ENCODE data around the gene LEP. TPM values are rescaled to one million over a fixed set of nuclear protein-coding genes. Genes with fewer than 3 reads are reported as not detected.

LEP gene
- total RNA-seq, 1 experiment from 2014 or later: not detected

DNA sequence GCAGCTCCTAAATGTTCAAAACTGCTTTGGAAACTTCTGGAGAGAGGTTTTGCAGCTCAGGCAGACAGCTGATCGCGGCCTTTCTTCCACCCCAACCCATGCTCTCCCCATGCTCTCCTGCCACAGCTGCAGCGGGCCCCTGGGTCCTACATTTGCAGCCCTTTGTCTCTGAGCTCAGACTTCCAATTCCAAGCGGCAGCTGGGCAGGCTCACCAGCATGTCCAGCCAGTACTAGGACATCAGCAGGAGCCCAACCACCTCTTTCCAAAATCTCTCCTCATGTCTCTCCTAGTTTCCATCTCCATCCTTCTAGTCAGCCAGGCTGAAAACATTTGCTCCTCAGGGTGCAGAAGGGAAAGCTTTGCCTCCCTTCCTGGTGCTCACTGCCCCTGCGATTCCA lies 6.0 kb downstream of the LEP start:
- no peaks in the 10 kb centered on the region for H3K36me3 ChIP-seq (ENCODE audit: control insufficient read depth in 1 of 2, insufficient read depth in 2 of 2, low read length in 2 of 2)
- no peaks in the 10 kb centered on the region for H3K9me3 ChIP-seq (ENCODE audit: control insufficient read depth in 1 of 2, insufficient read depth in 1 of 2, low read depth in 1 of 2, low read length in 2 of 2)
- BruUV-seq (replicated peaks): no TSS peak
- TF ChIP-seq ZNF274 (IDR thresholded peaks at IDR 0.05; ENCODE audit: low read depth, low read length) (no peak), POLR2AphosphoS5 (IDR thresholded peaks at IDR 0.05; ENCODE audit: low read depth, low read length) (no peak), EGR1 (IDR thresholded peaks at IDR 0.05; ENCODE audit: low read depth) (no peak), CEBPB (IDR thresholded peaks at IDR 0.05; ENCODE audit: low read depth) (no peak), ELF1 (IDR thresholded peaks at IDR 0.05; ENCODE audit: borderline replicate concordance, low read depth) (no peak), SRF (IDR thresholded peaks at IDR 0.05; ENCODE audit: low read depth) (no peak), FOSL1 (IDR thresholded peaks at IDR 0.05; ENCODE audit: low read depth) (no peak)
- H3K9me2 ChIP-seq (ENCODE audit: insufficient read depth): no peaks in the 10 kb centered on the region
- H3K27ac ChIP-seq (ENCODE audit: low read depth, low read length): no peak overlapping the region
- ChIA-PET RAD21 (ENCODE audit: low non-redundant PET in 1 of 2, low total read pairs in 2 of 2, uncharacterized antibody in 2 of 2, unreplicated experiment in 2 of 2) (no interaction called here), POLR2A (no interaction called here), CTCF (interaction anchor here (1.2 kb wide), 1 partner anchor 12 kb away, joined by 3 read pairs; no protein-coding TSS in a partner anchor)
- H3K9ac ChIP-seq (ENCODE audit: low read length): no peak overlapping the region
- H3K4me3 ChIP-seq (replicated peaks in 1 of 2; ENCODE audit: low read depth in 1 of 2, low read length in 2 of 2): no peak overlapping the region
- ATAC-seq (peak; percentile 6), DNase-seq (ENCODE audit: low read depth, low spot score) (no peak)
- no peaks in the 10 kb centered on the region for H3K79me2 ChIP-seq (ENCODE audit: insufficient read depth, low read length)
- H3K4me2 ChIP-seq (ENCODE audit: low read length): no peak overlapping the region
- no peaks in the 10 kb centered on the region for H4K20me1 ChIP-seq (ENCODE audit: insufficient read depth)
- peaks cover 0 to 11% of the 10 kb centered on the region in 2 experiments; a peak in 3 of 4 replicates for H3K4me1 ChIP-seq (ENCODE audit: control insufficient read depth in 1 of 2, insufficient read depth in 2 of 2, low read length in 2 of 2)
- intact Hi-C loops (cut with micrococcal nuclease): no loop called here
- peak overlapping the region; percentile 23 for H2AFZ ChIP-seq (ENCODE audit: low read depth, low read length, poor library complexity, severe bottlenecking)
- H3K27me3 ChIP-seq (ENCODE audit: insufficient read depth, low read length): no peaks in the 10 kb centered on the region

DNA sequence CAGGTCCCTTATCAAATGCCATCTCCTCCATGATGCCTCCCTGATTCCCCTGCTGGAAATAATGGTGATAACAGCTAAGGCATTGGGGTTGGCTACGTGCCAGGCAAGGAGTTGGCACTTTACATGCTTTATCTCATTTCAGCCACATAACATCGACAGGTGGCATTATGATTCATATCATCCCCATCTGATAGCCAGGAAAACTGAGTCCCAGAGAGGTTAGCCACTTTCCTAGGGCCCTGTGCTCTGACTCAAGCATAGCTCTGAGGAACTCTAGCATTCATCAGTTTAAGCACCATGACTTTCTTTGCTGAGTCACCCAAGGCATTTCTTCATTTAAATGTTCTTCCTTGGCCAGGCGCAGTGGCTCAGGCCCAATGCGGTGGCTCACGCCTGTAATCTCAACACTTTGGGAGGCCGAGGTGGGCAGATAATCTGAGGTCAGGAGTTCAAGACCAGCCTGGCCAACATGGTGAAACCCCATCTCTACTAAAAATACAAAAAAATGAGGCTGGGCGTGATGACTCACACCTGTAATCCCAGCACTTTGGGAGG lies 6.6 kb downstream of the LEP start:
- BruUV-seq (replicated peaks): no TSS peak
- DNase-seq (ENCODE audit: low read depth, low spot score): peak; percentile 18

More for the DNA sequence above, 6.6 kb downstream of the LEP start:
- Histone ChIP-seq H3K9me2 (ENCODE audit: insufficient read depth) (no peaks in the 10 kb centered on the region), H3K36me3 (ENCODE audit: control insufficient read depth in 1 of 2, insufficient read depth in 2 of 2, low read length in 2 of 2) (no peaks in the 10 kb centered on the region), H2AFZ (ENCODE audit: low read depth, low read length, poor library complexity, severe bottlenecking) (peak overlapping the region; percentile 23), H3K79me2 (ENCODE audit: insufficient read depth, low read length) (no peaks in the 10 kb centered on the region), H3K9me3 (ENCODE audit: control insufficient read depth in 1 of 2, insufficient read depth in 1 of 2, low read depth in 1 of 2, low read length in 2 of 2) (no peaks in the 10 kb centered on the region), H3K27ac (ENCODE audit: low read depth, low read length) (no peak overlapping the region), H3K4me2 (ENCODE audit: low read length) (peak overlapping the region; percentile 42), H3K9ac (ENCODE audit: low read length) (no peak overlapping the region), H3K27me3 (ENCODE audit: insufficient read depth, low read length) (no peaks in the 10 kb centered on the region), H3K4me3 (replicated peaks in 1 of 2; ENCODE audit: low read depth in 1 of 2, low read length in 2 of 2) (no peak overlapping the region), H4K20me1 (ENCODE audit: insufficient read depth) (no peaks in the 10 kb centered on the region), H3K4me1 (ENCODE audit: control insufficient read depth in 1 of 2, insufficient read depth in 2 of 2, low read length in 2 of 2) (peaks cover 0 to 11% of the 10 kb centered on the region in 2 experiments; a peak in 3 of 4 replicates)
- ChIA-PET CTCF (no interaction called here), POLR2A (no interaction called here), RAD21 (ENCODE audit: low non-redundant PET in 1 of 2, low total read pairs in 2 of 2, uncharacterized antibody in 2 of 2, unreplicated experiment in 2 of 2) (no interaction called here)
- TF ChIP-seq, protein P1, sequence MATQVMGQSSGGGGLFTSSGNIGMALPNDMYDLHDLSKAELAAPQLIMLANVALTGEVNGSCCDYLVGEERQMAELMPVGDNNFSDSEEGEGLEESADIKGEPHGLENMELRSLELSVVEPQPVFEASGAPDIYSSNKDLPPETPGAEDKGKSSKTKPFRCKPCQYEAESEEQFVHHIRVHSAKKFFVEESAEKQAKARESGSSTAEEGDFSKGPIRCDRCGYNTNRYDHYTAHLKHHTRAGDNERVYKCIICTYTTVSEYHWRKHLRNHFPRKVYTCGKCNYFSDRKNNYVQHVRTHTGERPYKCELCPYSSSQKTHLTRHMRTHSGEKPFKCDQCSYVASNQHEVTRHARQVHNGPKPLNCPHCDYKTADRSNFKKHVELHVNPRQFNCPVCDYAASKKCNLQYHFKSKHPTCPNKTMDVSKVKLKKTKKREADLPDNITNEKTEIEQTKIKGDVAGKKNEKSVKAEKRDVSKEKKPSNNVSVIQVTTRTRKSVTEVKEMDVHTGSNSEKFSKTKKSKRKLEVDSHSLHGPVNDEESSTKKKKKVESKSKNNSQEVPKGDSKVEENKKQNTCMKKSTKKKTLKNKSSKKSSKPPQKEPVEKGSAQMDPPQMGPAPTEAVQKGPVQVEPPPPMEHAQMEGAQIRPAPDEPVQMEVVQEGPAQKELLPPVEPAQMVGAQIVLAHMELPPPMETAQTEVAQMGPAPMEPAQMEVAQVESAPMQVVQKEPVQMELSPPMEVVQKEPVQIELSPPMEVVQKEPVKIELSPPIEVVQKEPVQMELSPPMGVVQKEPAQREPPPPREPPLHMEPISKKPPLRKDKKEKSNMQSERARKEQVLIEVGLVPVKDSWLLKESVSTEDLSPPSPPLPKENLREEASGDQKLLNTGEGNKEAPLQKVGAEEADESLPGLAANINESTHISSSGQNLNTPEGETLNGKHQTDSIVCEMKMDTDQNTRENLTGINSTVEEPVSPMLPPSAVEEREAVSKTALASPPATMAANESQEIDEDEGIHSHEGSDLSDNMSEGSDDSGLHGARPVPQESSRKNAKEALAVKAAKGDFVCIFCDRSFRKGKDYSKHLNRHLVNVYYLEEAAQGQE (IDR thresholded peaks at IDR 0.05; ENCODE audit: low read depth): no peak
- TF ChIP-seq, protein P2, sequence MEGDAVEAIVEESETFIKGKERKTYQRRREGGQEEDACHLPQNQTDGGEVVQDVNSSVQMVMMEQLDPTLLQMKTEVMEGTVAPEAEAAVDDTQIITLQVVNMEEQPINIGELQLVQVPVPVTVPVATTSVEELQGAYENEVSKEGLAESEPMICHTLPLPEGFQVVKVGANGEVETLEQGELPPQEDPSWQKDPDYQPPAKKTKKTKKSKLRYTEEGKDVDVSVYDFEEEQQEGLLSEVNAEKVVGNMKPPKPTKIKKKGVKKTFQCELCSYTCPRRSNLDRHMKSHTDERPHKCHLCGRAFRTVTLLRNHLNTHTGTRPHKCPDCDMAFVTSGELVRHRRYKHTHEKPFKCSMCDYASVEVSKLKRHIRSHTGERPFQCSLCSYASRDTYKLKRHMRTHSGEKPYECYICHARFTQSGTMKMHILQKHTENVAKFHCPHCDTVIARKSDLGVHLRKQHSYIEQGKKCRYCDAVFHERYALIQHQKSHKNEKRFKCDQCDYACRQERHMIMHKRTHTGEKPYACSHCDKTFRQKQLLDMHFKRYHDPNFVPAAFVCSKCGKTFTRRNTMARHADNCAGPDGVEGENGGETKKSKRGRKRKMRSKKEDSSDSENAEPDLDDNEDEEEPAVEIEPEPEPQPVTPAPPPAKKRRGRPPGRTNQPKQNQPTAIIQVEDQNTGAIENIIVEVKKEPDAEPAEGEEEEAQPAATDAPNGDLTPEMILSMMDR (IDR thresholded peaks at IDR 0.05 in 2 of 3, conservative IDR thresholded peaks at IDR 0.05 in 1 of 3; ENCODE audit: borderline replicate concordance in 1 of 3, insufficient read depth in 1 of 3, low read depth in 2 of 3, low read length in 2 of 3): peak in 1 of 3 experiments; percentile 14; a peak in 1 of 6 replicates
- TF ChIP-seq CBX3 (IDR thresholded peaks at IDR 0.05; ENCODE audit: low read depth): 0 out of 2 replicates have a peak, but pooled peaks have one; percentile 21
- TF ChIP-seq POLR2AphosphoS5 (IDR thresholded peaks at IDR 0.05; ENCODE audit: low read depth, low read length): no peak
- TF ChIP-seq FOSL1 (IDR thresholded peaks at IDR 0.05; ENCODE audit: low read depth): 0 out of 2 replicates have a peak, but pooled peaks have one; percentile 6
- peak; percentile 72 for ATAC-seq
- intact Hi-C loops (cut with micrococcal nuclease): no loop called here
